Thoracic aorta (tissue), 2 donors: ENCODE data around the gene INSIG1. TPM values are rescaled to one million over a fixed set of nuclear protein-coding genes. Genes with fewer than 3 reads are reported as not detected.

Experiments used
- ATAC-seq: fragments of 150-250 bp; one replicate; pipeline ENCODE4 v1.8.0; 2017; ENCODE audit warnings: low read depth; ENCODE audit not compliant: insufficient number of reproducible peaks, low FRiP score
- DNase-seq: peaks from one replicate; pipeline ENCODE4 v3.0.0-alpha.2; 2020; ENCODE audit warnings: low spot score
- H3K27ac ChIP-seq, 2 donors: fragments of 200-600 bp; sonication (generic); 1 replicate in 1 of 2; 2 replicates in 1 of 2; pipeline ENCODE4 v1.5.1; 2016; ENCODE audit warnings: mild to moderate bottlenecking in 2 of 2, moderate library complexity in 2 of 2
- H3K27me3 ChIP-seq: fragments of 200-600 bp; sonication (generic); replicated peaks from 2 replicates; pipeline ENCODE4 v1.6.0; 2016; ENCODE audit warnings: mild to moderate bottlenecking; ENCODE audit not compliant: insufficient read depth
- H3K36me3 ChIP-seq: fragments of 200-600 bp; sonication (generic); one replicate; pipeline ENCODE4 v1.5.1; 2016
- H3K4me1 ChIP-seq, 2 donors: fragments of 200-600 bp; sonication (generic); 1 replicate in 1 of 2; 2 replicates in 1 of 2; pipeline versions ENCODE4 v1.5.1 to v1.6.0; 2016; ENCODE audit warnings: low read depth in 2 of 2, mild to moderate bottlenecking in 1 of 2; ENCODE audit not compliant: control insufficient read depth in 1 of 2
- H3K4me3 ChIP-seq: fragments of 200-600 bp; sonication (generic); 2 replicates; pipeline ENCODE4 v1.5.1; 2016; ENCODE audit warnings: mild to moderate bottlenecking
- H3K9me3 ChIP-seq: fragments of 200-600 bp; sonication (generic); 2 replicates; pipeline ENCODE4 v1.5.1; 2016
- CTCF ChIP-seq: fragments of 200-600 bp; sonication (generic); IDR thresholded peaks from one replicate; pipeline ENCODE4 v1.5.1; 2019; ENCODE audit warnings: antibody characterized with exemption
- total RNA-seq, 2 donors: library from RNA; depleted of rRNA; stranded (reverse); fragments of >200 nt; gene quantifications; one replicate each; pipeline versions ENCODE4 v1.1.0 to v1.2.3, GENCODE V29; 2016

INSIG1 gene
- total RNA-seq, 2 donors from 2014 or later: 42.9 to 83.2 TPM

DNA sequence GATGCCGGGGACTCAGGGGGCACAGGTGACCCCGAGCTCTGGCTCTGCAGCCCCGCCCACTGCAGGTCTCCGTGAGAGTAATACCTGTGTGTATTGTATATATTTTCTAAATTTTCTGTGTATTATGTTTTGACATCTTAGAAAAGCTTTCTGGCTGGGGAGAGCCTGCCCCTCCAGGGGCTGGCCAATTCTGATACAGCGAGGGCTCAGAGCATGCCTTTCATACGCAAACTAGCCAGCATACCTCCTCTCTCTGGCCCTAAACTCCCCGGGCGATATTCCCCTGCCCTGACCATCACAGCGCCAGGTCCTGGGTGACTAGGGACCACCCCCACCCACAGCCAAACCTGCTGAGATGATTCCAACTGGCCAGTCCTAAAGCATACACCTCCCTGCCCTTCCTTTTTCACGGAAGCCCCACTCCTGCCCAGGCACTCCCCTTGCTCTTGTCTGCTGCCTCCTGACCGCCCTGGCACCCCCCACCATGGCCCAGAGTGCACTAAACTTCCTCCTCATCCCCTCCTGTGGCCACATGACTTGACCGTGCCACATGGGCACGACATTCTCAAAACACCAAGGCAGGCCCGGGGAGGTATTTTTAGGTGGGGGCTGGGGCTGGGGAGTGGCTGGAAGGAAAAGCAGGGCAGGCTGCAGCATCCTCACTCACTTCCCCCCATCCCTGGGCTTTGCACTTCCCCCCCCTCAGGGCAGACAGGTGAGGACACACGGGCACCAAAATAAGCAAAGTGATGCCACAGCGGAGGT lies 61.5 kb downstream of the INSIG1 start:
- H3K36me3 ChIP-seq: no peaks in the 10 kb centered on the region
- no peak for ATAC-seq
- no peak overlapping the region for H3K27ac ChIP-seq
- H3K27me3 ChIP-seq: no peaks in the 10 kb centered on the region
- no peak for TF ChIP-seq CTCF
- no peaks in the 10 kb centered on the region for H3K4me1 ChIP-seq
- no peaks in the 10 kb centered on the region for H3K9me3 ChIP-seq
- no peak overlapping the region for H3K4me3 ChIP-seq
- DNase-seq: no peak

Other genes starting within 250 kb of the INSIG1 start
- gene HTR5A, start 227.6 kb upstream of the INSIG1 start, total RNA-seq: not detected
- gene EN2, start 160.3 kb downstream of the INSIG1 start, total RNA-seq: under 1 TPM in 1 of 2 donors, not detected in 1; 0.27 TPM
- gene CNPY1, start 248.7 kb downstream of the INSIG1 start, total RNA-seq: not detected